Cardiac fibroblast (primary cell): ENCODE results near the gene HBG2.
A peak's percentile ranks its signal among the peaks of the same experiment; 100 is the strongest.

Experiments used
- DNase-seq, 2 donors: peaks; one replicate each; pipeline versions ENCODE4 v3.0.0 to v3.0.0-alpha.2; 2010; ENCODE audit warnings: low read depth in 2 of 2
- H3K4me3 ChIP-seq, 2 donors: replicated peaks in 1 of 2; 1 replicate in 1 of 2; 2 replicates in 1 of 2; pipeline ENCODE4 v1.5.1; 2011; ENCODE audit warnings: low read depth in 2 of 2, low read length in 2 of 2, mild to moderate bottlenecking in 2 of 2, moderate library complexity in 1 of 2
- CTCF ChIP-seq: IDR thresholded peaks from one replicate; pipeline ENCODE4 v1.5.1; 2011; ENCODE audit warnings: low read depth, mild to moderate bottlenecking, low read length, inconsistent platforms

HBG2 gene

DNA sequence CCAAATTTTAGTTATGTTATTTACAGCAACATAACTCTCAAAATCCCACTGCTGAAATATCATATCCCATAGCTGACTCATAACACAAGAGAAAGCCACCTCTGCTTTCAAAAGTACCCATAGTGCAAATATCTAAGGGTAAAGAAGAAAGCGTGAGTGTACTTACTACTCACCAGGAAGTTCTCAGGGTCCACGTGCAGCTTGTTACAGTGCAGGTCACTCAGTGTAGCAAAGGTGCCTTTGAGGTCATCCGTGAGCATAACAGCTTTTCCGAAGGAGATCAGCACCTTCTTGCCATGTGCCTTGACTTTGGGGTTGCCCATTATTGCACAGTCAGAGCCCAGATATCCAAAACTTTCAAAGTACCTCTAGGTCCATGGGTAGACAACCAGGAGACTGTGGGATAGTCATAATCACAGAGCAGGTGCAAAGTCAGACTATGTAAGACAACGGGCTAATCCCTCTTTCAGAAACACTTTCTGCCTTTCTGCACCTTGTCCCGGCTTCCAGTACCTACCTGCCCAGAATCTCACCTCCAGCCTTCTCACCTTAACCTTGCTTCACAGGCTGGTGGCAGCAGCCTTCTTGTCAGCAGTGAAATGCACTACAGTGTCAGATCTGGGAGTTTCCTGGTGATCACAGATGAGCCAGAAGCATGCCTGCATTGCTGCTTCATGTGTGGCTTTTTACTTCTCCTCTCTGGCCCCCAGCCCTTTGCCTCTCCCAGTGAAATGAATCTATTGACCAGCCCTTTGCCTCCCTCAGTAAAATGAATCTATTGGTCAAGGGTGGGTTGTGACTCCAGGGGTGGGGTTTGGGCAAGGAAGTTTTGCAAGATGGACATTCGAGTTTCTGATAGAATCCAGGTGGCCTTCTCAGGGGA, 11.4 kb downstream of the HBG2 start:
- peak in 1 of 2 donors; percentile 41 for DNase-seq
- H3K4me3 ChIP-seq, result no peak overlapping the region
- TF ChIP-seq CTCF, result no peak

- peak in 1 of 2 donors; percentile 18 for DNase-seq
- TF ChIP-seq CTCF, result no peak
Measured at GRCh38 chr11:5242208-5242607, 12.4 kb downstream of the HBG2 start.

GRCh38 chr11:5241458-5241857, 13.1 kb downstream of the HBG2 start:
- H3K4me3 ChIP-seq, result no peak overlapping the region
- no peak for TF ChIP-seq CTCF
- DNase-seq, result no peak

More at GRCh38 chr11:5242208-5242607, 12.4 kb downstream of the HBG2 start:
- no peak overlapping the region for H3K4me3 ChIP-seq

DNA sequence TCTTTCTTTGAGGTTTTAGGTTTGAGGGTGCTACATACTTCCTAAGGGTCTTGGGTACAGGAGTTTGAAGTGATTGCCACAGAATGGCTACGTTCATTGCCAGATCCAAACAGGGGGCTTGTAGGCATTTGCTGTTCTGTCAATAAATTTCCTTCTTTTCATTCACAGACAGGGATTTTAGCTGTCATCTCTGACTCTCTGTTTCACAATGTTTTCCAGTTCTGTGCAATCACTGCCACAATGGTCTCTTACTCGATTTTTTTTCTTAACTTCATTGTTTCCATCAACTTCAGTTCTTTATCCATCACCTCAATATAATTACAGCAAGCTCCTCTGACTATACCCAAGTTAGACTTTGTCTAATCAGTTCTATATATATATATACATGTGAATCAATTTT, 14.1 kb downstream of the HBG2 start:
- no peak for DNase-seq
- H3K4me3 ChIP-seq, result no peak overlapping the region
- TF ChIP-seq CTCF, result no peak

- H3K4me3 ChIP-seq, result no peak overlapping the region
- no peak for DNase-seq
- no peak for TF ChIP-seq CTCF
Measured at GRCh38 chr11:5240056-5240455, 14.5 kb downstream of the HBG2 start.

DNA sequence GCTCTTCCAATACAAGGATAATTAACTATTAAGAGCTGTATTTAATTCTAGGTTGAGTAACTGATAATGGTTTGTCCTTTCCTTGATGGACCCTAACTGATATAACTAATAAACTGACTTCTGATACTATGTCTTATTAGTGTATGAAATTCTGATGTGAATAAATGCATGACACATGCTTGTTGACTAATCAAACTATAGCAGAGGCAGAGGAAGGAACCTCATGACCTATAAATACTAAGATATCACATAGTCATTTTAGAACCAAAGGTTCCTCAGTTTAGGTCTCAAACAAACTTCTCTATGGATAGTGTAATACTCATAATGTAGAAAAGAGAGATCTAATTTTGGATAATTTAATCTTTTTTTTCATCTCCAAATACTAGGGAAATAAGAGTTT, 15.5 kb downstream of the HBG2 start:
- H3K4me3 ChIP-seq, result no peak overlapping the region
- TF ChIP-seq CTCF, result no peak
- peak in 1 of 2 donors; percentile 11 for DNase-seq
